AG04450 (cell line): ENCODE measurements around the gene SUN2. TPM values are rescaled to one million over a fixed set of nuclear protein-coding genes. Genes with fewer than 3 reads are reported as not detected.

Source experiments
- CTCF ChIA-PET: fragments of 300-600, 350-600 bp; formaldehyde crosslinking; extraction: SDS; loops from one replicate; lab custom pipeline; 2022; ENCODE audit warnings: antibody characterized with exemption, inconsistent platforms; lab: Charles Lee
- POLR2A ChIA-PET: fragments of 350-600 bp; formaldehyde crosslinking; extraction: SDS; loops from one replicate; lab custom pipeline; 2021; ENCODE audit warnings: antibody characterized with exemption, inconsistent platforms; lab: Yijun Ruan, JAX
- DNase-seq: peaks from one replicate; pipeline ENCODE4 v3.0.0-alpha.2; 2011; ENCODE audit warnings: low read depth, low spot score
- H3K27ac ChIP-seq: one replicate; pipeline ENCODE4 v1.5.1; 2012; ENCODE audit warnings: low read depth, low read length, control low read depth
- H3K27me3 ChIP-seq: one replicate; pipeline ENCODE4 v1.6.0; 2012; ENCODE audit warnings: low read length; ENCODE audit not compliant: control insufficient read depth, insufficient read depth
- H3K4me3 ChIP-seq: 2 replicates; pipeline ENCODE4 v1.5.1; 2011; ENCODE audit warnings: mild to moderate bottlenecking, low read depth, low read length, control low read depth
- H3K9me3 ChIP-seq: 2 replicates; pipeline ENCODE4 v1.5.1; 2012; ENCODE audit warnings: low read length; ENCODE audit not compliant: control insufficient read depth, insufficient read depth
- CTCF ChIP-seq: IDR thresholded peaks from 2 replicates; pipeline ENCODE4 v1.5.1; 2011; ENCODE audit warnings: low read depth, low read length, control low read depth, inconsistent platforms
- polyA plus RNA-seq: library from polyadenylated mRNA; depleted of rRNA; stranded (reverse); fragments of >200 nt; gene quantifications from 2 replicates; pipeline ENCODE4 v1.2.3, GENCODE V29; 2011

The SUN2 gene
- polyA plus RNA-seq, 1 experiment = 24.5 TPM

- H3K27ac ChIP-seq = no peak overlapping the region
- H3K9me3 ChIP-seq = no peaks in the 10 kb centered on the region
- TF ChIP-seq CTCF = no peak
- POLR2A ChIA-PET = no interaction called here
- CTCF ChIA-PET = no interaction called here
- DNase-seq = no peak
- H3K27me3 ChIP-seq = no peaks in the 10 kb centered on the region
- H3K4me3 ChIP-seq = no peak overlapping the region
Observed at GRCh38 chr22:38773363-38773946, 17.7 kb upstream of the SUN2 start.

- no peak overlapping the region for H3K27ac ChIP-seq
- no peak for DNase-seq
- H3K4me3 ChIP-seq = no peak overlapping the region
Observed at GRCh38 chr22:38772623-38772873, 16.8 kb upstream of the SUN2 start.

GRCh38 chr22:38770257-38770949 lies 14.6 kb upstream of the SUN2 start:
- CTCF ChIA-PET = interaction anchor here (0.7 to 4.8 kb wide), 3 partner anchors 99 to 351 kb away, joined by 3 to 80 read pairs (median 50); no protein-coding TSS in a partner anchor
- H3K4me3 ChIP-seq = no peak overlapping the region
- H3K27me3 ChIP-seq = no peaks in the 10 kb centered on the region
- no peak for TF ChIP-seq CTCF
- H3K27ac ChIP-seq = no peak overlapping the region
- no peak for DNase-seq
- POLR2A ChIA-PET = no interaction called here
- H3K9me3 ChIP-seq = no peaks in the 10 kb centered on the region

More at GRCh38 chr22:38772623-38772873, 16.8 kb upstream of the SUN2 start:
- CTCF ChIA-PET = no interaction called here
- TF ChIP-seq CTCF = no peak
- H3K27me3 ChIP-seq = no peaks in the 10 kb centered on the region
- H3K9me3 ChIP-seq = no peaks in the 10 kb centered on the region
- POLR2A ChIA-PET = no interaction called here

GRCh38 chr22:38768036-38768435 lies 12.2 kb upstream of the SUN2 start:
- CTCF ChIA-PET = interaction anchor here (1.0 to 4.8 kb wide), 12 partner anchors 10 to 354 kb away, joined by 3 to 80 read pairs (median 13); partner anchors contain the start of gene SUN2
- Histone ChIP-seq H3K27ac (no peak overlapping the region), H3K9me3 (no peaks in the 10 kb centered on the region), H3K27me3 (no peaks in the 10 kb centered on the region), H3K4me3 (no peak overlapping the region)
- no peak for DNase-seq
- POLR2A ChIA-PET = no interaction called here
- TF ChIP-seq CTCF = no peak

GRCh38 chr22:38767313-38767712 lies 11.5 kb upstream of the SUN2 start:
- no peaks in the 10 kb centered on the region for H3K9me3 ChIP-seq
- TF ChIP-seq CTCF = no peak
- POLR2A ChIA-PET = no interaction called here
- H3K4me3 ChIP-seq = no peak overlapping the region
- CTCF ChIA-PET = interaction anchor here (0.5 to 4.8 kb wide), 12 partner anchors 9 to 236 kb away, joined by 3 to 80 read pairs (median 4); partner anchors contain the start of gene SUN2
- DNase-seq = no peak
- no peak overlapping the region for H3K27ac ChIP-seq
- no peaks in the 10 kb centered on the region for H3K27me3 ChIP-seq
